ENCODE data around the gene TANC1.

DNA sequence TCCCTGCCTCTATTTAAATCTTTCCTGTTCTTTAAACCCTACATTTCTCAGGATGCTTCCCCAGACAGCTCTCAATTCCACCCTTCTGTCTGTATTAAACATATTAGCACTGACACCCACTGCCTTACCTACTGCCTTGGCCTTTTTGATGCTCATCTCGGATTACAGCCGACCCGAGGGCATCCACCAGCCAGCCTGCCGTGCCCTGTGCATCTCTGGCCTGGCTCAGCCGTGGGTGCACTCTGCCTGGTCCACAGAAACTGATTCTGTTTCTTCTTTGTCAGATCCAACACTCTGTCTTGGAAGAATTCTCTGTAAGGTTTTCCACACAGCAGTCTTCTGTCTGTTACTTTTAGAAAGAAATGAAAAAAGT is 27.2 kb downstream of the TANC1 start:
- TF ChIP-seq, protein P1, sequence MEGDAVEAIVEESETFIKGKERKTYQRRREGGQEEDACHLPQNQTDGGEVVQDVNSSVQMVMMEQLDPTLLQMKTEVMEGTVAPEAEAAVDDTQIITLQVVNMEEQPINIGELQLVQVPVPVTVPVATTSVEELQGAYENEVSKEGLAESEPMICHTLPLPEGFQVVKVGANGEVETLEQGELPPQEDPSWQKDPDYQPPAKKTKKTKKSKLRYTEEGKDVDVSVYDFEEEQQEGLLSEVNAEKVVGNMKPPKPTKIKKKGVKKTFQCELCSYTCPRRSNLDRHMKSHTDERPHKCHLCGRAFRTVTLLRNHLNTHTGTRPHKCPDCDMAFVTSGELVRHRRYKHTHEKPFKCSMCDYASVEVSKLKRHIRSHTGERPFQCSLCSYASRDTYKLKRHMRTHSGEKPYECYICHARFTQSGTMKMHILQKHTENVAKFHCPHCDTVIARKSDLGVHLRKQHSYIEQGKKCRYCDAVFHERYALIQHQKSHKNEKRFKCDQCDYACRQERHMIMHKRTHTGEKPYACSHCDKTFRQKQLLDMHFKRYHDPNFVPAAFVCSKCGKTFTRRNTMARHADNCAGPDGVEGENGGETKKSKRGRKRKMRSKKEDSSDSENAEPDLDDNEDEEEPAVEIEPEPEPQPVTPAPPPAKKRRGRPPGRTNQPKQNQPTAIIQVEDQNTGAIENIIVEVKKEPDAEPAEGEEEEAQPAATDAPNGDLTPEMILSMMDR (IDR thresholded peaks at IDR 0.05; ENCODE audit: insufficient read depth, low read depth, low read length), result no peak
- TF ChIP-seq EZH2 (IDR thresholded peaks at IDR 0.05; ENCODE audit: insufficient read depth, low read length), result no peak

All from astrocyte (in vitro differentiated cells and primary cell).